Embryonic facial prominence (tissue), 1 donor: ENCODE results near the gene ZDHHC11B.
"Not testable (repeated sequence)": the region's sequence is repeated elsewhere in the genome, so short reads cannot be mapped to it uniquely, and the experiment has no call there.

Source experiments
- DNase-seq: peaks from one replicate; pipeline ENCODE4 v3.0.0-alpha.2; 2016; ENCODE audit errors: extremely low spot score

Gene ZDHHC11B

DNA sequence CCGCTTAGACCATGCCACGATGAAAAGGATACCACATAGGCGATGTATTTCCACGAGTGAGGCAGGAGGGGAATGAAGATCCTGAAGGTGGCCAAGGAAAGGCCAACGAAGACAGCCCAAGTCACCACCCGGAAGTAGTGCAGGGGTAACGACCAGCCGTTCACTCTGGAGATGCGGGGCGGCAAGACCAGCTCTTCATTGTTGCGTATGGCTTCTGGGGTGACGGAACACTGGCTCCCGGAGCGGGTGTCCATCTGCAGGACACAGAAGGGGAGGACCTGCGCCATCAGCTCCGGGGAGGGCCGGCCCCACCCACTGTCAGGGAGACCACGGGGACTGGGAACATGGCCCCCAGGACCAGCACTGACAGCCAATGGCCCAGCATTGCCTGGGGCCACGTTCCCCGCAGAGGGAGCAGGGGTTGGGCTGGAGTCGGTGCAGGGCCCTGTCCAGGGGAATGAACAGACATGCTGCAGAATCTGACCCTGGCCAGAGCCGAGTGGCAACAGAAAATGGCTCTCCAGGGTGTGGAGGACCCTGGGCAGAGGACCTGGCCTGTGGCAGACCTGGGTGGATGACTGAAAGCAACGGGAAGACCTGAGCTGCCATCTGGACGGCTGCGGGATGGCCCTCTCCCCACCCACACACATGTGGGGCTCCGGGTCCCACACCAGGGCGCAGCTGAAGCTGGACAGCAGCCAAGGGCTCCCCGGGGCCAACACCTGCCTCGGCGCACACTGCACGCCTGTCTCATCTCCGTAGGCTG lies 17.7 kb downstream of the ZDHHC11B start:
- no peak for DNase-seq

DNA sequence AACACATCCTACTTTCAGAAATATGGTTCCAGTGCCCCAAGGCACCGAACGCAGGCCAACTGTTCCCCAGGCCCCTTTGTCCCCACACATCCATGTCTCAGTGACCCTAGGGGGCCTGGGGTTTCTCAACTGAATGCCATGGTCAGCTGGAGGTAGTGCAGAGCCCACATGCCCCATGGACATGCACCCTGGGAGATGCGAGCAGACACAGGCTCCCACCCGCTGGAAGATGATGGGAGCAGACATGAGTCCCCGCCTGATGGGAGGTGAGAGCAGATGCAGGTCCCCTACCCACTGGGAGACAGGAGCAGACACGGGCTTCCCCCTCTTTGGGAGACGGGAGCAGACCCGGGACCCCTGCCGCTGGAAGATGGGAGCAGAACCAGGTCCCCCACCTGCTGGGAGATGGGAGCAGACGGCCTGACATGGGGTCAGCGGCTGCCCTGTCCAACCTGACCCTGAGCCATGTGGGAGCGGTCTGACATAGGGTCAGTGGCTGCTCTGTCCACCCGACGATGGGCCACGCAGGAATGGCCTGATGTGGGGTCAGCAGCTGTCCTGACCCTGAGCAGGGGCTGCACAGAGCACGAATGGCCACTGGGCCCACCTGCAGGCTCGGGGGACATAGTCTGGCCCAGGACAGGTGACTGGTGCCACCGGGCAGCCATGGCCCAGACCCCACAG lies 18.4 kb downstream of the ZDHHC11B start:
- no peak for DNase-seq

DNA sequence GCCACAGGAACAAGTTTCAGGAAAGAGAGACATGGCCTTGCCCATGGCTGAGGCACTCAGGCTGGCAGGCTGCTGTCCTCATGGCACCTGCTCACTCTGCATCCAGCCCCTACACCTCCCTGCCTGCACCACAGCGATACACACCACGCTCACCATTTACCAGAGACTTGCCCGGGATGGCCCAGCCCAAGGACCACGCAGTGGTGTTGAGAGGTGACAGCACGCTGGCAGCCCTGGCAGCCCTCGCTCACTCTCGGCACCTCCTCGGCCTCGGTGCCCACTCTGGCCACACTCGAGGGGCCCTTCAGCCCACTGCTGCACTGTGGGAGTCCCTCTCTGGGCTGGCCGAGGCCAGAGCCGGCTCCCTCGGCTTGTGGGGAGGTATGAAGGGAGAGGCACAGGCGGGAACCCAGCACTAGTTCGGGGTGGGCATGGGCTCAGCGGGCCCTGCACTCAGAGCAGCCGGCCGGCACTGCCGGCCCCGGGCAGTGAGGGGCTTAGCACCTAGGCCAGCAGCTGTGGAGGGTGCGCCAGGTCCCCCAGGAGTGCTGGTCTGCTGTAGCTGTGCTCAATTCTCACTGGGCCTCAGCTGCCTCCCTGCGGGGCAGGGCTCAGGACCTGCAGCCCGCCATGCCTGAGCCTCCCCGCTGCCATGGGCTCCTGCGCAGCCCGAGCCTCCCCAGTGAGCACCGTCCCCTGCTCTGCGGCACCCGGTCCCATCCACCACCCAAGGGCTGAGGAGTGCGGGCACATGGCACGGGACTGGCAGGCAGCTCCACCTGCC lies 20.3 kb downstream of the ZDHHC11B start:
- DNase-seq: no peak

DNA sequence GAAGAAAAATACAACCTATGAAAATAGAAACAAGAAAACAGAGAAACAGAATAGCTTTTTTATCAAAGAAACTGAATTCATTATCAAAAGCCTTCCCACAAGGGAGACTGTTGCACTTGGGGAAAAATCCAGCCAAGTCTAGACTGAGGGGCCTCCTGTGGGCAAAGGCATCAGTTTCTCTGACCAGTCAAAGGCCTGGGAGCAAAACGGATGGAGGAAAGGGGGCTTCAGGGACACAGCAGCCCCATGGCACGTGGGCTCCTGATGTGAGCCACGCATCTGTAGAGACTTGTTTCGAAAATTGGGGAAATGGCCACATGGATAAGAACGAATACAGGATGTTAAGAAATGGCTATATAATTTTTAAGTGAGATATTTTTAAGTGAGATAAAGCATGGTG lies 21.1 kb downstream of the ZDHHC11B start:
- no peak for DNase-seq

DNA sequence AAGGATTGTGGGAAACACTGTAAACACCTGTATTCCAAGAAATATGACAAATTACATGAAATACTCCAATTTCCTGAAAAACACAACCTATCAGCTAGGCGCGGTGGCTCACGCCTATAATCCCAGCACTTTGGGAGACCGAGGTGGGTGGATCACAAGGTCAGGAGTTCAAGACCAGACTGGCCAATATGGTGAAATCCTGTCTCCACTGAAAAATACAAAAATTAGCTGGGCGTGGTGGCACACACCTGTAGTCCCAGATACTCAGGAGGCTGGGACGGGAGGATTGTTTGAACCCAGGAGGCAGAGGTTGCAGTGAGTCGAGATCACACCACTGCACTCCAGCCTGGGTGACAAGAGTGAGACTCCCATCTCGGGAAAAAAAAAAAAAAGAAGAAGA lies 21.5 kb downstream of the ZDHHC11B start:
- DNase-seq: not testable (repeated sequence)

DNA sequence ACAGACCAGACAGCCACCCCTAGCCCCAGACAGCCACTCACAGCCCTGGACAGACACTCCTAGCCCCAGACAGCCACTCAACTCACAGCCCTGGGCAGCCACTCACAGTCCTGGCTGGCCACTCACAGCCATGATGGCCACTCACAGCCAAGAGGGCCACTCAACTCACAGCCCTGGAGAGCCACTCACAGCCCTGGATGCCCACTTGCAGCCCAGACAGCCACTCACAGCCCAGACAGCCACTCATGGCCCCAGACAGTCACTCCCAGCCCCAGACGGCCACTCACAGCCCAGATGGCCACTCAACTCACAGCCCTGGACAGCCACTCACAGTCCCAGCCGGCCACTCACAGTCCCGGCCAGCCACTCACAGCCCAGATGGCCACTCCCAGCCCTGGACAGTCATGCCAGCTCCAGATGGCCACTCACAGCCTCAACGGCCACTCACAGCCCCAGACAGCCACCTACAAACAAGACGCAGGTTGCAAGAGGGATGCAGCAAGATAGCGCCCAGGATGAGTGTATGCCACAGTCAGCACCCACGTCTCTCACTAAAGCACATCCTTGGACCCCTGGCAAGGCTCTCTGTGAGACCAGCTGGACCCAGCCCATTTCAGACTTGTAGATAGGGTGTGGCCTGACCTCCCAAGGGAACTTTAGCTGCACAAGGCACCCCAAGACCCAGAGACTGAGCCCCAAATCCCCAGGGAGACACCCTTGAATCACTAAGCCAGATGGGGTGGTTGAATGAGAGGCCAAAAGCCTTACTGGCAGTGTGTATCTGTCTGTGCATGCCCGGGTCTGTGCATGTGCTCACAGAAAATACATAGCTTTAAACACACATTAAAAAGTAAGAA lies 22.4 kb downstream of the ZDHHC11B start:
- no peak for DNase-seq

DNA sequence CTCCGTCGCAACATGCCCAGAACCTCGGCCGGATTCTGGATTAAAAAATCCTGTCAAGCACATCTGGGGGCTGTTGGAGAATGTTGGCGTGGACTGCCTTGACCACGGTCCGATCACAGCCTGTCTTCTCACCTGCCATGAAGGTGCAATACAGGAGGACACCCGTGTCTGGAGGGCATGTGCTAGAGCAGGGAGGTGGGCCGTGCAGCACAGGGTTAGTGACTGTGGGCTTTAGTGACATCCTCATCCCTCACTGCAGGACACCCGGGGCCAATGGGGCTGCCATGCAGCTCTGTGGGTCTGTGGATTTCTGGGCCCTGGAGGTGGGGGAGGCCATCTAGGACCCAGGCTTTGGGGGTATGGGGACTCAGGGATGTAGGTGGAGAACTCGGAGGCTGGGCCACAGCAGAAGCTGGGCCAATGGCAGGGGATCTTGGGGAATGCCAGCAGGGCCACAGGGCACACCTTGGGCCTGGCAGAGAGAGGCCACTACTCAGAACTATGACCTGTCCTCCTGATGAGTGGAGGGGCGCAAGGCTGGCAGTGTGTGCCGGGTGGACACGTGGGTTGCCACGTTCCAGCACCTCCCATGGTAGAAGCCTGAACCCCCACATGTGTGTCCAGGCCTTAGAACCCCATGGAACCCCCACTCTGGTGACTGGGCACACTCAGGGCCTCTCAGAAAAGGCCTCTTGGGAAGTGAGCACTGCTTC lies 23.3 kb downstream of the ZDHHC11B start:
- no peak for DNase-seq

DNA sequence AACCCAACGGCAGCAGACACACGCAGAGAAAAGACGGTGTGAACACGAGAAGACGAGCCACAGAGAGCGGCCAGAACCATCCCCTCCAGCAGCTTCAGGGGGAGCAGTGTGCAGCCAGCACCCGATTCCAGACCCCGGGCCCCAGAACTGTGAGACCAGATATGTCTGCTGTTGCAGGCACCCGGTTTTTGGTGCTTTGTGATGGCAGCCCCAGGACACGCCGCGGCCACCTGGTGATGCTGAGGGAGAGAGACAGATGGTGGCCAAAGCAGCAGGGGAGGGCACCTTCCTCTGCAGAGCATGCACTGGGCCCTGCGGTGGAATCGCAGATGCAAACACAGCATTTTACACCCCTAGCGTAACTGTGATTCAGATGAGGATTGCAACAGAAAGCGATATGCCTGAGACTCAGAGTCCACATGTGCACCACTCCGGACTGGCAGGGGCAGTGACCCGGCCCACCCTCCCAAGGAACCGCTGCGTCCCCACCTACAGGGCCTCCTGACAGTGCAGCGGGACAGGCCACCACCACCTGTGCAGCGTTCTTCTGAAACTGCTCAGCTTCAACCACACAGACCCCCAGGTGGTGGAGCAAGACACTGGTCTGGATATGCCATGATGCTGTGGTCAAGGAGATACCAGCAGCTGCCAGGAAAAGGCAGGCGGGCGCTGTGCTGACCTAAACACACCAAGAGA lies 24.0 kb downstream of the ZDHHC11B start:
- DNase-seq: no peak

DNA sequence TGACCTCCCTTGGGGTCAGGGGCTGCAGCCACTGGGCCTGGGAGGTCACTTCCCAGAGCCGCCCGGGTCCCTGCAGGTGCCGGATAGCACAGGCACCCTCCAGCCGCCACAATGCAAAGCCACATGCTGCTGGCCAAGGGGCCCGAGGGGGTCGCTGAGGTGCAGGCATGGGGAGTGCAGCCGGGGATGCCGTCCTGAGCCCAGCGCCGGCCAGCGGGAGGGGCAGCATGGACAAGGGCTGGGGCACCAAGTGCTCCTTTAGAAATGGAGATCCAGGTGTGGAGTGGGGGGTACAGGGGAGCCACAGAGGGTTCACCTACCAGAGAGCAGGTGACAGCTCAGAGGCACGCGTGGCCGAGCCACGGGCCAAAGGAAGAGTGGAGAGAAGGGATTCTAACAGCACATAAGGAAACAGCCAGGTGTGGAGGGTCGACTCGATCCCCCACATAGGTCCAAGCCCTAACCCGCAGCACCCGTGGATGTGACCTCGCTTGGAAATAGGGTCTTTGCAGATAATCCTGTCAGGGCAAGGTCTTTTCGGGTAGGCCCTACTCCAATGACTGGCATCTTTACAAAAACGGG lies 24.7 kb downstream of the ZDHHC11B start:
- no peak for DNase-seq

DNA sequence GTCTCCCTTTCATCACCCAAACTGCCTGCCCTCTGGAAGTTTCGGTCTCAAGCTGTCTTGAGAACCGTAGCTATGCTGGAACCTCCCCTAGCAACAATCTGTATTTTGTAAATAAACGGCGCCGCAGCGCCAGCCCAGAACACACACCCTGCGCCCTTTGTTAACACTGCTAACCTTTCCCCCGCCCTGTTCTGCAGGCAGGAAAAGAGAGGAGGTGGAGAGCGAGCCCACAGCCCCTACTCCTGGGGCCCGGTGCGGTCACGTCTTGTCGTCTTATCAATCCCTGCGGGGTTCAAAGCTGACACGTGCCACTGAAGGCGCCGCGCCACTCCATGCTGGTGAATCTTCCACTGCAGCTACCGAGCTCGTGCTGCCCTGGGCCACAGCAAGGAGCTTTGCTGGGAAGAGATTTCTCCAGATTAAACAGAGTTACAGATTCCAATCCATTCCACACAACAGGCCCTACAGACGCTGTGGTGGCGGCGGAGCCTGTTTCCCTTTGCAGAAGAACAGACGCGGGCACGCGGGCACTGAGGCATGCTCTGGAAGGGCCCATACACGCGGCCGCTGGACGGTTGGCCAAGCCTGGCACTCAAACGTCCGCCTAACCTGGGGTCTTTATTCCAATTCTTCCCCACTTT lies 25.3 kb downstream of the ZDHHC11B start:
- DNase-seq: peak; percentile 69

DNA sequence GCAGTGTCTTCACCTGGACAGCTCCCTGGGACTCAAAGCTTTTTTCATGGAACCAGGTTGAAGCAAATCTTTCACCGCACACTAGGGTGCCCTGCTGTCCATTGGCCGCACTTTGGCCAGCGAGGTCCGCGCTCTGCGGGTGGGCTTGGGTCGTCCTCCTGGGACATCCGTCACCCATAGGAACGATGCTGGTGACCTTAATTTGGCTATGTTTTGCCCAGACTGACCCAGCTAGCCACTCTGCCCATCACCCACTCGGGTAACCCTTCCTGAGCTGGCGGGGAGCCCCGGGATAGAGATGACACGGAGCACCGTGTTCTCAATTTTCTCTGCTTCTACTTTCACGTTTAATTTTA lies 25.9 kb downstream of the ZDHHC11B start:
- DNase-seq: no peak

DNA sequence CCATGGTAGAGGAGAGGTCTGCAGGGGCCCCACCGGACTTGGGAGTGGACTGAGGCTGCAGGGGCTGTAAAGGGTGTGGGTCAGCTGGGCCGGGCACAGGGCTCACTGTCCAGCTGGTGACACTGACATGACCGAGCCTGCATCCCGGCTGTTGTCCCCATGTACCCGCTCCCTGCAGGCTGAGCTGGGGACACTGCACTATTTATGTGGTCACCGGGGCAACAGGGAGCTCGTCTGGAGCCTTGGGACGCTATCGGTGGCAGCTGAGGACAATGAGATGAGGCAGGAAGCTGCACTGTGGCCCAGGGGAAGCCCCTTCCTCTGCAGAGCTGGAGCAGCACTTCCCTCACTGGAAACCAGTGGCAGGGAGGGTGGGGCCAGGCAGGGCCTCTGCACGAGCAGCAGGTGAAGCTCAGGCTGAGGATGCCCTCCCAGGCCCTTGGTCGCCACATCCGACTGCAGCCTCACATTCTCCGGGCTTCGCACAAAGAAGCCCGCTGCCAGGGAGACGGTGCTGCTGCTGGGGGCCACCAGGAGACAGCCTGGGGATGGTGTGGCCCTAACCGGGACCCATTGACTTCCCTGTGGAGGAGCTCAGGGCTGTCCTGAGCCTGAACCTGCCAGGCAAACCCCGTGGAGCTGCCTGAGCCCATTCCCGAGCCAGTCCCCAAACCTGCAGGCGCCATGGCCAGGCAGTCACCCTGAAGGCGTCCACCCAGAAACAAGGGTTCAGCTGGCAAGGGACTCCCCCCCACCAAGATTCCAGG lies 26.4 kb downstream of the ZDHHC11B start:
- no peak for DNase-seq

DNA sequence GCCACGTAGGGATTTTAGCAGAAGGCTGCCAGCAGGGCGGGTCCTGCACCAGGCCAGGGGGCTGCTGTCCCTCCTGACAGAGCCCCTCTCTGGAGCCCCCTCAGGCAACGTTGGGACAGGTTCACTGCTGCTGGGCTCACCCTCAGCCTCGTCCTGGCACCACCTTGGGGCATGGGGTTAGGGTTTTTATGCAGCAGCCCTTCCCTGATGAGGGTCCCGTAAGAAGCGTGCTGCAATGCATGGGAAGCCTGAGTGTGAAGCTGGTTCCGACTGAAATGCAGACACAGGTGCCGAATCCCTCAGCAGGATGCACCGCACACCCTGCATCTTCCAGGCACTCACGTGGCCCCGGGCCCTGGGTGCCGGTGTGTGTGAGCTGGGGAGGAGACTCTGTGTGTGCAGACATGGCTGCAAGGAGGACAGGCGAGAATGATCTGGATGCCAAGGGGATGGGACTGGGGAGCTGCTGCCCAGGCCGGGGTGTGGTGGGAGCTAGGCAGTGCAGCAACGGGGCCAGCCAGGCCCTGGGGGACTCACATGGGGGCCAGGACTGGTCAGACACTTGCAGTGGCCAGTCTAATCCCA lies 27.1 kb downstream of the ZDHHC11B start:
- DNase-seq: no peak

DNA sequence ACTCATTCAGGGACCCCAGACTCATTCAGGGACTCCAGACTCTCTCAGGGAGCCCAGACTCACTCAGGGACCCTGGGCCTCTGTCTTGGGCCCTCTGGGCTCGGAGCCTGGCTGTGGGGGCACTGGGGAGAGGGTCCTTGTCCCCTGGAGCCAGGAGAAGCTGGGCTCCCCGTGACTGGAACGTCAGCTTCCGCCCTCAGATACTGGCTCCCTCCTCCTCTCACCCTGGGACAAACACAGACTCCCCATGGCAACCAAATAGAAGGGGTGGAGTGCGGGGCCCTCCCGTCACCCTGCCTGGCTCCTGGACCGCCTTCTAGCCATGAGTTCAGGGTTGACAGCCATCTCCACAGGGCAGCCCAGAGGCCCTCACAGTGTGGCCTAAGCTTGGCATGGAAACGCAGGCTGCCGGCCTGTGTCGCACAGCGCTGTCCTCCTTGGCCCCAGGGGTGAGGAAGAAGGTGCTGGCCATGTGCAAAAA lies 27.6 kb downstream of the ZDHHC11B start:
- no peak for DNase-seq

DNA sequence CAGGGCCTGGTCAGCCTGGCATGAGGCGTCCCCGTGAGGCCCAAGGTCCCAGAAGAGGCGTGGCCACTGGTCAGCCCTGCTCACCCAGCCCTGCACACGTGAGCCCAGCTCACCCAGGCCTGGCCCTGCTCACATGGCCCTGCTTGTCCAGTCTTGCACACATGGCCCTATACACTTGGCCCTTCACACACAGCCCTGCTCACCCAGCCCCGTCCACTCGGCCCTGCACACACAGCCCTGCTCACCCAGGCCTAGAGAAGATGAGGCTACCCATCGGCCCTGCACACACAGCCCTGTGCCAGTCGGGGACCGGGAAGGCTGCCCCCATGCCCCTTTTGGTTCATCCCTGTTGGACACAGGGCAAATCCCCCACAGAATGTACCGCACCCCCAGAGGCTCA lies 28.4 kb downstream of the ZDHHC11B start:
- DNase-seq: no peak

DNA sequence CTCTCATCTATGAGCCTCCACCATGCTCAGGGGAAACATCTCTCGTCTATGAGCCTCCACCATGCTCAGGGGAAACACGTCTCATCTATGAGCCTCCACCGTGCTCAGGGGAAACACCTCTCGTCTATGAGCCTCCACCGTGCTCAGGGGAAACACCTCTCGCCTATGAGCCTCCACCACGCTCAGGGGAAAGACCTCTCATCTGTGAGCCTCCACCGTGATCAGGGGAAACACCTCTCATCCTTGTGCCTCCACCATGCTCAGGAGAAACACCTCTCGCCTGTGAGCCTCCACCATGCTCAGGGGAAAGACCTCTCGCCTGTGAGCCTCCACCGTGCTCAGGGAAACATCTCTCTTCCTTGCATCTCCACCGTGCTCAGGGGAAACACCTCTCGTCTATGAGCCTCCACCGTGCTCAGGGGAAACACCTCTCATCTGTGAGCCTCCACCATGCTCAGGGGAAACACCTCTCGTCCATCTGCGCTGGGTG lies 30.3 kb downstream of the ZDHHC11B start:
- DNase-seq: not testable (repeated sequence)

DNA sequence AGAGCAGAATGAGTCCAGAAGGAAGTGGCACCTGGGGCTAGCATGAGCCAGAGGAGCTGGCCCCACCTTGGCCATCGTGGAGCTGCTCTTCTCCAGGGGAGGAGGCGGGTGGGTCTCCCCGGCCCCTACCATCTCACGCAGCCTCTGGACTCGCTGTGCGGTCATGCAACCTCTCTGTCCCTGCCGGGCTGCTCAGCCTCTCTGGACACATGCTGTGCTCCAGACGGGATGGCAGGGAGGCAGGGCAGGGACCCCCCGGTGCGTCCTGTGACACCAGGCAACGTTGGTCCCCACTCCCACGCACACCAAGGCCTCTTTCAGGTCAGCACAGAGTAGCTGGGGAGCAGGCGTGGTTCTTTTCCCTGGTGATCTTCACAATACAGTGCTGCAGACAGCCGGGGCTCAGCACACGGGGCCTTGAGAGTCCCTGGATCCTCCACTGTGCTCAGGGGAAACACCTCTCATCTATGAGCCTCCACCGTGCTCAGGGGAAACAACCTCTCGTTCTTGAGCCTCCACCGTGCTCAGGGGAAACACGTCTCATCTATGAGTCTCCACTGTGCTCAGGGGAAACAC lies 30.9 kb downstream of the ZDHHC11B start:
- not testable (repeated sequence) for DNase-seq
